ENCODE results near the gene CHMP2A. TPM values are rescaled to one million over a fixed set of nuclear protein-coding genes. Genes with fewer than 3 reads are reported as not detected.
"Not testable (repeated sequence)": the region's sequence is repeated elsewhere in the genome, so short reads cannot be mapped to it uniquely, and the experiment has no call there.

The CHMP2A gene
- total and polyA plus RNA-seq, 8 donors = 84.1 to 120 (median 96.2) TPM

- no peak for TF ChIP-seq CTCF (IDR thresholded peaks at IDR 0.05)
- DNase-seq = no peak
- peak overlapping the region; percentile 95 to 100 for H3K27ac ChIP-seq
- intact Hi-C loops (cut with DNase I) = no loop called here
- H3K36me3 ChIP-seq = peaks cover 0 to 43% of the 10 kb centered on the region in 2 donors
- no peak for ATAC-seq
- peak overlapping the region; percentile 85 to 96 for H3K4me3 ChIP-seq
- H3K27me3 ChIP-seq = no peaks in the 10 kb centered on the region
- no peaks in the 10 kb centered on the region for H3K9me3 ChIP-seq
- peaks cover 12 to 32% of the 10 kb centered on the region in 2 donors for H3K4me1 ChIP-seq
Observed at GRCh38 chr19:58545286-58546018, 9.5 kb downstream of the CHMP2A start.

- Histone ChIP-seq H3K27me3 (no peaks in the 10 kb centered on the region), H3K4me3 (peak overlapping the region; percentile 85 to 96), H3K27ac (peak overlapping the region; percentile 95 to 100), H3K9me3 (no peaks in the 10 kb centered on the region), H3K36me3 (peaks cover 0 to 36% of the 10 kb centered on the region in 2 donors), H3K4me1 (peaks cover 12 to 32% of the 10 kb centered on the region in 2 donors)
- intact Hi-C loops (cut with DNase I) = no loop called here
- peak in 1 of 4 donors; percentile 83 for DNase-seq
- ATAC-seq = peak; percentile 16
- no peak for TF ChIP-seq CTCF (IDR thresholded peaks at IDR 0.05)
Observed at GRCh38 chr19:58544591-58545285, 10.2 kb downstream of the CHMP2A start.

GRCh38 chr19:58543826-58544590, 10.9 kb downstream of the CHMP2A start, which contains the start of gene TRIM28:
TRIM28 (plus strand) TSS chr19:58544064; CDS start chr19:58544758, 694 bp downstream.
- peak; percentile 98 to 99 (median 99) for DNase-seq
- Histone ChIP-seq H3K27ac (peak within 1 kb of the TSS; percentile 95 to 100), H3K4me1 (peaks cover 12 to 32% of the 10 kb centered on the region in 2 donors), H3K27me3 (no peaks in the 10 kb centered on the region), H3K36me3 (peaks cover 0 to 28% of the 10 kb centered on the region in 2 donors), H3K4me3 (peak within 1 kb of the TSS; percentile 85 to 96), H3K9me3 (no peaks in the 10 kb centered on the region)
- TF ChIP-seq CTCF (IDR thresholded peaks at IDR 0.05) = no peak
- peak; percentile 97 for ATAC-seq
- intact Hi-C loops (cut with DNase I) = no loop called here

- Histone ChIP-seq H3K36me3 (peaks cover 0 to 16% of the 10 kb centered on the region in 2 donors), H3K4me3 (peak overlapping the region in 1 of 2 donors; percentile 96), H3K4me1 (peaks cover 21 to 43% of the 10 kb centered on the region in 2 donors), H3K27ac (peak overlapping the region; percentile 95 to 100), H3K27me3 (peaks cover 6 to 11% of the 10 kb centered on the region in 2 donors)
- intact Hi-C loops (cut with DNase I); ATAC-seq; H3K9me3 ChIP-seq; DNase-seq: not testable (repeated sequence)
Observed at GRCh38 chr19:58542641-58543372, 12.1 kb downstream of the CHMP2A start.

GRCh38 chr19:58539169-58539559, 15.7 kb downstream of the CHMP2A start:
- intact Hi-C loops (cut with DNase I); H3K27ac ChIP-seq; H3K9me3 ChIP-seq; ATAC-seq; DNase-seq; H3K36me3 ChIP-seq; H3K4me3 ChIP-seq: not testable (repeated sequence)
- peaks cover 6 to 19% of the 10 kb centered on the region in 2 donors for H3K27me3 ChIP-seq
- H3K4me1 ChIP-seq = peaks cover 9 to 20% of the 10 kb centered on the region in 2 donors
